Activated naive CD4-positive, alpha-beta T cell treated with anti-CD3 and anti-CD28 coated beads, Interleukin-2, amount 50 U/mL, for 24 hours (primary cell): Measurements from ENCODE around the gene DISP2.
A peak's percentile ranks its signal among the peaks of the same experiment; 100 is the strongest.

Experiments used
- H3K27ac Mint-ChIP-seq: one replicate; pipeline ENCODE4 v1.8.0; 2021; ENCODE audit warnings: mild to moderate bottlenecking, mixed read lengths
- H3K27me3 Mint-ChIP-seq: one replicate; pipeline ENCODE4 v1.8.0; 2021; ENCODE audit warnings: mixed read lengths
- H3K36me3 Mint-ChIP-seq: one replicate; pipeline ENCODE4 v1.8.0; 2021; ENCODE audit warnings: mixed read lengths
- H3K4me1 Mint-ChIP-seq: one replicate; pipeline ENCODE4 v1.8.0; 2021; ENCODE audit warnings: mixed read lengths
- H3K4me3 Mint-ChIP-seq: one replicate; pipeline ENCODE4 v1.8.0; 2021; ENCODE audit warnings: mild to moderate bottlenecking, mixed read lengths
- H3K9me3 Mint-ChIP-seq: one replicate; pipeline ENCODE4 v1.8.0; 2021; ENCODE audit warnings: mixed read lengths

DISP2 gene, protein sequence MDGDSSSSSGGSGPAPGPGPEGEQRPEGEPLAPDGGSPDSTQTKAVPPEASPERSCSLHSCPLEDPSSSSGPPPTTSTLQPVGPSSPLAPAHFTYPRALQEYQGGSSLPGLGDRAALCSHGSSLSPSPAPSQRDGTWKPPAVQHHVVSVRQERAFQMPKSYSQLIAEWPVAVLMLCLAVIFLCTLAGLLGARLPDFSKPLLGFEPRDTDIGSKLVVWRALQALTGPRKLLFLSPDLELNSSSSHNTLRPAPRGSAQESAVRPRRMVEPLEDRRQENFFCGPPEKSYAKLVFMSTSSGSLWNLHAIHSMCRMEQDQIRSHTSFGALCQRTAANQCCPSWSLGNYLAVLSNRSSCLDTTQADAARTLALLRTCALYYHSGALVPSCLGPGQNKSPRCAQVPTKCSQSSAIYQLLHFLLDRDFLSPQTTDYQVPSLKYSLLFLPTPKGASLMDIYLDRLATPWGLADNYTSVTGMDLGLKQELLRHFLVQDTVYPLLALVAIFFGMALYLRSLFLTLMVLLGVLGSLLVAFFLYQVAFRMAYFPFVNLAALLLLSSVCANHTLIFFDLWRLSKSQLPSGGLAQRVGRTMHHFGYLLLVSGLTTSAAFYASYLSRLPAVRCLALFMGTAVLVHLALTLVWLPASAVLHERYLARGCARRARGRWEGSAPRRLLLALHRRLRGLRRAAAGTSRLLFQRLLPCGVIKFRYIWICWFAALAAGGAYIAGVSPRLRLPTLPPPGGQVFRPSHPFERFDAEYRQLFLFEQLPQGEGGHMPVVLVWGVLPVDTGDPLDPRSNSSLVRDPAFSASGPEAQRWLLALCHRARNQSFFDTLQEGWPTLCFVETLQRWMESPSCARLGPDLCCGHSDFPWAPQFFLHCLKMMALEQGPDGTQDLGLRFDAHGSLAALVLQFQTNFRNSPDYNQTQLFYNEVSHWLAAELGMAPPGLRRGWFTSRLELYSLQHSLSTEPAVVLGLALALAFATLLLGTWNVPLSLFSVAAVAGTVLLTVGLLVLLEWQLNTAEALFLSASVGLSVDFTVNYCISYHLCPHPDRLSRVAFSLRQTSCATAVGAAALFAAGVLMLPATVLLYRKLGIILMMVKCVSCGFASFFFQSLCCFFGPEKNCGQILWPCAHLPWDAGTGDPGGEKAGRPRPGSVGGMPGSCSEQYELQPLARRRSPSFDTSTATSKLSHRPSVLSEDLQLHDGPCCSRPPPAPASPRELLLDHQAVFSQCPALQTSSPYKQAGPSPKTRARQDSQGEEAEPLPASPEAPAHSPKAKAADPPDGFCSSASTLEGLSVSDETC (N-terminal part only)

DNA sequence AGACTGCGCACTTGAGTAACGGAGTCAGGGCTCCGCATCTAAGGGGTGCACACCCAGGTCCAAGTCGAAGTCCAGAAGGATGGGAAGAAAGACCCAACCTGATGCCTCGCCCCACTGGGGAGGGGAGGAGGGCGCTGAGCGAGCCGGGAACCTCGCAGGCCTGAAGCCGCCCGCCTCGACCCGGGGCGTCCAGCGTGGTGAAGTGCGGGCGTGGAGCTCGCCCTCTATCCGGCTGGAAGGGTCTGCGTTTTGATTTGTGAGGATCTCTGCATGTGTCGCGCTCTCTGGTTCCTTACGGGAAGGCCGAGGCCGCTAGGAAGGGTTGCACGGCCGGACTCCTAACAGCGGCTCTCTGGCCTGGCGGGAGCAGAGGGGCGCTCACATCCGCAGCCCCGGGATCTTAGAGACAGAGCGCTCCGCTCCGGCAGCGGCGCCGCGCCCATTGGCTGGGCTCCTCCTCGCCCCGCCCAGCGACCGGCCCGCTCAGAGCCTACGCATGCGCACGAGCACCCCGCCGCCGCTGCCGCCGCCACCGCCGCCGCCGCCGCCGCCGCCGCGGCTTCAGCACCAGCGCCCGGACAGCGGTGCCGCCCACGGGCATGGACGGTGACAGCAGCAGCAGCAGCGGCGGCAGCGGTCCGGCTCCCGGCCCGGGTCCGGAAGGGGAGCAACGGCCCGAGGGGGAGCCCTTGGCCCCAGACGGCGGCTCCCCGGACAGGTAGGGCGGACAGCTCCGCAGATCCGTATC is at the start of gene DISP2:
Gene DISP2 (plus strand): TSS at position 497 of the 748 bp plus-strand sequence. CDS start 103 bp downstream, at position 600.
- no peaks in the 10 kb centered on the region for H3K36me3 Mint-ChIP-seq
- H3K27me3 Mint-ChIP-seq: no peaks in the 10 kb centered on the region
- peak within 1 kb of the TSS; percentile 84 for H3K4me3 Mint-ChIP-seq
- no peak within 1 kb of the TSS for H3K27ac Mint-ChIP-seq
- no peaks in the 10 kb centered on the region for H3K9me3 Mint-ChIP-seq
- peaks cover 7% of the 10 kb centered on the region for H3K4me1 Mint-ChIP-seq

DNA sequence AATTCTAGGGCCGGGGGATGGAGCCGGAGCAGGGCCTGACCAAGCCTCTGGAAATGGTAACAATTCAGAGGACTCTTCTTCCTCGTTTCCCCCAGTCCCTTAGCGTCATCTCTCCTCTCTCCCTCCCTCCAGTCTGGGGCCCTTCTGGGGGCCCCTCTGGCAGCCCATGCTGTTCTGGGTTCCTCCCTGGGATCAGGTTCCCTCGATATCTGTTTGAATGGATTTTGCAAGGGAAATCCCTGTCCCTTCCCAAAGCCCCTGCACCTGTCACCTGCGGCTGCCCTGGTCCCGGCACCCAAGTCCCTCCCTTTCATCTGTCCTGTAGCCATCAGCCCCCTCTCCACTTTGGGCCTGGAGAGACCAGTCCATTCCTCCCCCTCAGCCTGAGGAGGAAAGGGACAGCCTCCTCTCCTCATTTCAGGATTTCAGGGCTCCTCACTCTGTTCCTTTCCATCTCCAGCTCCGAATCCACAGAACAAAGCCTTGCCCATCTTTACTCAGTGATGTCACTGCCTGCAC is 48.6 kb upstream of the DISP2 start:
- H3K27me3 Mint-ChIP-seq: no peaks in the 10 kb centered on the region
- no peaks in the 10 kb centered on the region for H3K9me3 Mint-ChIP-seq
- H3K4me1 Mint-ChIP-seq: peaks cover 60% of the 10 kb centered on the region
- H3K36me3 Mint-ChIP-seq: no peaks in the 10 kb centered on the region
- peak overlapping the region; percentile 94 for H3K4me3 Mint-ChIP-seq
- H3K27ac Mint-ChIP-seq: peak overlapping the region; percentile 96

DNA sequence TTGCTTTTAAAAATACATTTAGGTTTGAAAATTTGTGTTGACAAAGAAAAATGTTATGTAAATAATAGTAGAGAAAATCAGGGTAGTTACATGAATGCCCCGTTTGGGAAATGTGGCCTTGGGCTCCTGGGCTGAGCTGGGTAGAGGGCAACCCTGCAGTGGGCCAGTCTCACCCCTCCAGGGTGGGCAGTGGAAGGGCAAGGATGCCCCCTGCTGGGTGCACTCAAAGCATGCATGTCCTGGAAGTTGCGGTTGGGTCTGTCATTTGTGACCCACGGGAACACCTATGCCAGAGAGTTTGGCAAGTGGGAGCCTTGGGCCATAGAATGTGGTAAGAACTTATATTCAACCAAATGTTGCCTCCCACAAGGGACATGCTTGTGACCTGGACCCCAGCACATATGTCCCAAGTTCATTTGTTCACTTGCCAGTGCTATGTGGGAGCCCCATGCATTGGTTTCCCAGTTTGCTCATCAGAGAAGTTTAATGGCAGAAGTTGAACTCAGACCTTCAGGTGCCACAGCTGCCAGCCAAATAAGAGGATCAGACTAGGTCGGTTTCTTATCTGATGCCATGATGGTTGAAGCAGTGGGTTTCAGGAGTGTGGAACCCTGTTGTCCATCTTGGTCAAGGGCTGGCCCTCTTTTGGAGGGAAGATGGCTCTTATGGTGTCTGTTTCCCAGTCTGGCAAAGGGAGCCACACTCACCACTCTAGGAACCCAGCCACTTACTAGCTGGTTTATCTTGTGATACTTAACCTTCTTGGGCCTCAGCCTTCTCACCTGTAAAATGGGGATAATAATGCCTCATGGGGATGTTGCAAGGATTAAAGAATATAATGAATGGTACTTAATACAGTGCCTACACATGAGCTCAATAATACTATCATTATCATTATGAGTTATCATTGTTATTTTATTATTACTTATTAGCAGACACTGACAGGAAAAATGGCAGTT is 47.7 kb upstream of the DISP2 start:
- Mint-ChIP-seq H3K27ac (peak overlapping the region; percentile 96), H3K9me3 (no peaks in the 10 kb centered on the region), H3K4me3 (peak overlapping the region; percentile 94), H3K36me3 (no peaks in the 10 kb centered on the region), H3K4me1 (peaks cover 55% of the 10 kb centered on the region), H3K27me3 (no peaks in the 10 kb centered on the region)

DNA sequence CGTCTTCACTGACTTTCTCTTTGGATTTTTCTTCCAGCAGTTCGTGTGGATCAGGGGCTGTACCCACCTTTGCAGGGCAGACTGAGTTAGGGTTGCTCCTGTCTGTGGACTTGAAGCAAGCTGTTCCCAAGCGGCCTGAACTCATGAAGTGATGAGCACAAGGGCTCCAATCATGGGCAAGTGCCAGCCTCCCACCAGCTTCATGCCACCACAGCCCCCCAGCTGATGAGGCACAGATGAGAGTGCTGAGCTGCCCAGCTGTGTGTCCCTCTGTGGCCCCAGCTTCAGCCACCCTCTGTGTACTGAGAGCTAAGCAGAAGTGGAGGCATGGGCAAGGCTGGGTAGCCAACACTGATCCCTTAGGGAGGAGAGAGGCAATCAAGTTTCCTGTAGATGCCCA is 47.0 kb upstream of the DISP2 start:
- no peaks in the 10 kb centered on the region for H3K9me3 Mint-ChIP-seq
- H3K27ac Mint-ChIP-seq: no peak overlapping the region
- H3K36me3 Mint-ChIP-seq: no peaks in the 10 kb centered on the region
- H3K4me3 Mint-ChIP-seq: no peak overlapping the region
- H3K4me1 Mint-ChIP-seq: peaks cover 49% of the 10 kb centered on the region
- H3K27me3 Mint-ChIP-seq: no peaks in the 10 kb centered on the region

DNA sequence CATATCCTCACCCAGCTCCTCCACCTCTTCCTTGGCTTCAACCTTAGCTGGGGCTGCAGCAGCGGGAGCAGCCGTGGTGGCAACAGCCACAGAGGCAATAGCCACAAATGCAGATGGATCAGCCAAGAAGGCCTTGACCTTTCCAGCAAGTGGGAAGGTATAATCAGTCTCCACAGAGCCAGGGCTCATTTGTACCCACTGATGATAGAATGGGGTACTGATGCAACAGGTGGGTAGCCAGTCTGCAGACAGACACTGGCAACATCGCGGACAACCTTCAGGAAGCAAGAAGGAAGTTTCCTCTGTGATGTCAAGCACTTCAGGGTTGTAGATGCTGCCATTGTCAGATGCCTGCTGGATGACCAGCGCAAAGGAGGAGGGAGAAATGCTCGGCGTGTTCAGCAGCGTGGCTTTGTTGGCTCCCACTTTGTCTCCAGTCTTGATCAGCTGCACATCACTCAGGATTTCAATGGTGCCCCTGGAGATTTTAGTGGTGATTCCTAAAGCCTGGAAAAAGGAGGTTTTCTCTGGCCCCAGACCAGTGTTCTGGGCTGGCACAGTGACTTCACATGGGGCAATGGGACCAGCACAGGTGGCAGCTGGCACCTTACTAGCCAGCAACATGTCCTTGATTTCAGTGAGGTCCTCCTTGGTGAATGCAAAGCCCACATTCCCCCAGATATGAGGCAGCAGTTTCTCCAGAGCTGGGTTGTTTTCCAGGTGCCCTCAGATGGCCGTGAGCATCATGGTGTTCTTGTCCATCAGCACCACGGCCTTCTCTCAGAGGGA is 45.5 kb upstream of the DISP2 start:
- Mint-ChIP-seq H3K27me3 (no peaks in the 10 kb centered on the region), H3K36me3 (no peaks in the 10 kb centered on the region), H3K27ac (no peak overlapping the region), H3K4me3 (no peak overlapping the region), H3K9me3 (no peaks in the 10 kb centered on the region), H3K4me1 (peaks cover 39% of the 10 kb centered on the region)

DNA sequence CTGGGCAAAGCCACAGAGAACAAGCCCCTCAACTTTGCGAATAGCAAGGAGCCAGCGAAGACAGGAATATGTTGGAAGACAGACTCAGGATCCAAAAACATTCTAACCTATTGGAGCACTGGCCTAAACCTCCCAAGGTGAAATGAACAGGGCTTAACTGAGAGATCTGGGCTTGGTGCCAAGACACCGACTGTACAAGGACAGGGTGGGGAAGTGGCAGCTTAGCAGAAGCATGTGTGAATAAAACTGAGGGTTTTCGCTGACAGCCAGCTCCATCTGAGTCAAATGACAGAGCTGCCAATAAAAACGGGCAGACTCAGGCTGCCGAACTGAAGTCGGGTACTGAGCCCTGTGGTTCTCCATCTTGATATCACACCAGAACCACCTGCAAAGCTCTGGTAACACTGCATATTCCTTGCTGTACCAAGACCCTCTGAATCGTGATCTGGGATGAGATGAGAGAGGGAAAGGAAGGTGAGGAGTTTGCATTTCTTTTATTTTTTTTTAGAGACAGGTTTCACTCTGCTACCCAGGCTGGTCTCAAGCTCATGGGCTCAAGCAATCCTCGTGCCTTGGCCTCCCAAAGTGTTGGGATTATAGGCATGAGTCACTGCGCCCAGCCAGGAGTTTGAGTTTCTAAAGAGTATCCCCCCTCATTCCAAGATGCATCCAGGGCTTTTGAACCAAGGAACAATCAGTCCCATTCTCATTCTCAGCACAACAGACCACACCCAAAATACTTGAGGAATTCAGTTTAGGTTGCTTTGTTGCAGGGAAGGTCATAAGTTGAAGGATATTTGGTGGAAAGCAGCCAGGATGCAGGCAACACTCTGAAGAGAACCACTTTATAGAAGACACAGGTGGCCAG is 44.3 kb upstream of the DISP2 start:
- Mint-ChIP-seq H3K4me1 (peaks cover 34% of the 10 kb centered on the region), H3K36me3 (no peaks in the 10 kb centered on the region), H3K27me3 (no peaks in the 10 kb centered on the region), H3K27ac (peak overlapping the region; percentile 41), H3K9me3 (no peaks in the 10 kb centered on the region), H3K4me3 (no peak overlapping the region)

DNA sequence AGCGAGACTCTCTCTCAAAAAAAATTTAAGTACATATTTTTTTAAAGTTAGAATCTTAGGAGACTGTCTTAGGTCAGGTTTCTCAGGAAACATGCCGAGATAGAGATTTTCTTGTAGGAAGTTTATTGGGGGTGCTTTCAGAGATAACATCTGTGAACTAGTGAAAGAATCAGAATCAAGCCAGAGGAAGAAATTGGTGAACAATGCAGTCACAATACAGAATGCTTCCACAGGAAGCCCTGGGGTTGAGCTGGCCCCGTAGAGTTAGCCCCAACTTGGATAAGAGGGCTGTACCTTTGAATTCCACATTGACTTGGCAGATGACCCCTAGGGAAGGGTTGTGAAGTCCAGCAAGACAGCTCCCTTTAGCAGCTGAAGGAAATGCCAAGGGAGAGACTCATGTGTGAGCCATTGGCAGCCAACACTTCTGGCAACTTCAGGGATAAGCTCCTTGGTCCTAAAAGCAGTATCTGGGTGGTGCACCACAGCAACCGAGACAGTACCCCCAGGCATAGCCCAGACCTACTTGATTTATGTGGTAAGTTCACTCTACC is 43.2 kb upstream of the DISP2 start:
- H3K36me3 Mint-ChIP-seq: no peaks in the 10 kb centered on the region
- no peak overlapping the region for H3K4me3 Mint-ChIP-seq
- no peaks in the 10 kb centered on the region for H3K27me3 Mint-ChIP-seq
- H3K4me1 Mint-ChIP-seq: peaks cover 24% of the 10 kb centered on the region
- no peak overlapping the region for H3K27ac Mint-ChIP-seq
- no peaks in the 10 kb centered on the region for H3K9me3 Mint-ChIP-seq

DNA sequence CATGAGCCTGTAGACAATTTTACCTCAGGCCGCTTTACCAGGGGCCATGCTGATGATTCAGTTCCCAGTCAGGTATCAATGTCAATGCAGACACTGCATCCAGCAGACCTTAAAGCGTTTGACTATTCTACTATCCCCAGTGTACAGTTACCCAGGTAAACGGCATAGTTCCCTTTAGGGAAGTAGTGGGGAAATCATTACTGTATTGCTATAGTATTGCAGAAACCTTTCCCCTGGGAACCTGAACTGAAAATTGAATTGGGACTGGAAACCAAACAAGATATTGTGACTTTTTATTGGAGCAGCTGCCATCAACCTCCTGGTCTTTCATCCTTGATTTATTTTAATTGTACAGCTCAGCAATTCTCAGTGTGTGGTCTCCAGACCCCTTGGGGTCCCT is 41.1 kb upstream of the DISP2 start:
- no peak overlapping the region for H3K4me3 Mint-ChIP-seq
- H3K4me1 Mint-ChIP-seq: peaks cover 30% of the 10 kb centered on the region
- H3K36me3 Mint-ChIP-seq: no peaks in the 10 kb centered on the region
- peak overlapping the region; percentile 10 for H3K27ac Mint-ChIP-seq
- H3K27me3 Mint-ChIP-seq: no peaks in the 10 kb centered on the region
- H3K9me3 Mint-ChIP-seq: no peaks in the 10 kb centered on the region

DNA sequence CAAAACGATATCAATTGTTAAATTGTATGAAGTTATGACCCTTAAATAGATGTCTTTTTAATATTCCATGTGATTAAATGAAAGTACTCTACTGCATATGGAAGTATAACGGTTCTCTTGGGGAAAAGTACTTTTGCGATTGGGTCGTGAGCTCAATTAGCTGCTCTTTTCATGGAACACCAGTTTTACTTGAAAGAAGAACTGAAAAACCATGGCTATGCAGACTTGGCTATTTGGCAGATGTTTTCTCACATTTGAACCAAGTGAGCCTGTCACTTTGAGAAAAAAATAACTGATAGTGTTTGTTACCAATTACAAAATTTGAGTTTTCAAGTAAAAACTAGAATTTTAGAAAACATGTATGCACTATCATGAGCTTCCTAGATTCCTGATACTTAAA is 40.4 kb upstream of the DISP2 start:
- no peaks in the 10 kb centered on the region for H3K9me3 Mint-ChIP-seq
- H3K27ac Mint-ChIP-seq: no peak overlapping the region
- H3K27me3 Mint-ChIP-seq: no peaks in the 10 kb centered on the region
- peaks cover 33% of the 10 kb centered on the region for H3K4me1 Mint-ChIP-seq
- no peaks in the 10 kb centered on the region for H3K36me3 Mint-ChIP-seq
- H3K4me3 Mint-ChIP-seq: no peak overlapping the region

DNA sequence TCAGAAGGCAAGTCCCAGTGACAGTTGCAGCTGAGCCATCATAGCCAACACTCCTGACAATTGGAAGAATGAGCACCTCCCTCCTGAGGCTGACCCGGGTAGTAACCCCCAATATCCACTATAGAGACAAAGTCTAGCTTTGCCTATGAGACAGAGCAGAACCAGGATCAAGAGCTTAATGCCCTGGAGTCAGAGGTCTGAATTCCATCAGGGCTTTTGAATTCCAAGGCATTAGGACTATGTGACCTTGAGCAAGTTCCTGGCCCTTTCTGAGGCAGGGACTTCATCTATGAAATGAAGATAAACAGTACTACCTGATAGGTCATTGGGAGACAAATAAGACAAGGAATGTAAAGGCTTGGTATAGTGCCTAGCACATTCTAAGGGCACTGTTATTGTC is 37.6 kb upstream of the DISP2 start:
- Mint-ChIP-seq H3K27me3 (no peaks in the 10 kb centered on the region), H3K4me1 (peaks cover 29% of the 10 kb centered on the region), H3K9me3 (no peaks in the 10 kb centered on the region), H3K4me3 (no peak overlapping the region), H3K27ac (no peak overlapping the region), H3K36me3 (no peaks in the 10 kb centered on the region)

DNA sequence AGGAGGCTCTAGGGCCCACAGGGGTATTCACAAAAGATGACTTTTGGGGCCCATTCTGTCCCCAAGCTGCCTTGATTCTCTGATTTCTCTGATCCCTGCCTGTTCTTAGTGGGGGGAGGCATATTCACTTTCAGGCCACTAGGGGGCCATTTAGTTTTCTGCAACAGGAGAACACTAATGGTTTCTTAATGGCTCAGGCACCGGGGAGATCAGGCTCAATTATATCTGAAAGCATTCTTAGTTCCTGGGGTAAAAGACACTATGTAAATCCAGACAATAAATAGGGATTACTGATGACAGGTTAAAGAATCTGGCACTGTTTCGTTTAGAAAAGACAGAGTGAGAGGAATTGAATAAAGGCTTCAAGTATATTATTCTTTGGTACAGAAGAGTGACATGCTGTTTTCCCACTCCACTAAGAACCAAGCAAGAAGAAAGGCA is 37.1 kb upstream of the DISP2 start:
- H3K9me3 Mint-ChIP-seq: no peaks in the 10 kb centered on the region
- H3K27me3 Mint-ChIP-seq: no peaks in the 10 kb centered on the region
- peak overlapping the region; percentile 72 for H3K27ac Mint-ChIP-seq
- no peak overlapping the region for H3K4me3 Mint-ChIP-seq
- no peaks in the 10 kb centered on the region for H3K36me3 Mint-ChIP-seq
- peaks cover 32% of the 10 kb centered on the region for H3K4me1 Mint-ChIP-seq

DNA sequence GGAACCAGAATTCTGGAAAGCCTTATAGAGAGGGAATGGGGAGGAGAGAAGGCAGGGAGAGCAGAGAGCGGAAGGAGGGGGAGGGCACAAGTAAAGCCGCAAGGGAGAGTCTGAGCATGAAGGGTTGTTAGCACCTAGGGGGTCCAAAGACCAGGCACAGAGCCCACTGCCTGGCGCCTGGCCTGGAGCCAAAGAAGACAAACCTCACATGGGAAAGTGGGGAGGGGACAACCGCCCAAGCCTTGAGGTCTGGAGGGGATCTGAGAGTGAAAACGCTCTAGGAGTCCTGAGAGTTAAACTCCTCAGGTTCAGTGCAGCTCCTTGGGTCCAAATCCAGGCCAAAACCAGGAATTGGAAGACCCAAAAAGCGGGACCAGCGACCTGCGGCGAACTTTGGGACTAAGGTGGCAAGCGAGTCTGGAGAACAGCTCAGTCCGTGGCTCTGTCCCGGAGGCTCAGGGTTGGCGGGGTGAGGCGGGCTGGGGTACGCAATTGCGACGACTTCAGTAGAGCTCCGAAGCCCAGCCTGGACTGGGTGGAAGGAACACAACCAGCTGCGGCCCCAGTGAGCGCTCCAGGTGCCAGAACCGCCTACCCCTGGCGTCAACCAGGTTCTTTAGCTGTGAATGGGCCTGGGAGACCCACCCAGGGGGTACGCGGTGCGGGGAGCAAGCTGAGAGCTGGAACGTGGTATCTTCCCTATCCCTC is 35.3 kb upstream of the DISP2 start:
- H3K27me3 Mint-ChIP-seq: no peaks in the 10 kb centered on the region
- peak overlapping the region; percentile 85 for H3K4me3 Mint-ChIP-seq
- no peaks in the 10 kb centered on the region for H3K9me3 Mint-ChIP-seq
- no peak overlapping the region for H3K27ac Mint-ChIP-seq
- no peaks in the 10 kb centered on the region for H3K36me3 Mint-ChIP-seq
- peaks cover 36% of the 10 kb centered on the region for H3K4me1 Mint-ChIP-seq
